Neural crest cell (in vitro differentiated cells): ENCODE data around the gene APOC4. TPM values are rescaled to one million over a fixed set of nuclear protein-coding genes. Genes with fewer than 3 reads are reported as not detected.

Experiments
- DNase-seq: peaks from one replicate; pipeline ENCODE4 v3.0.0; 2021; ENCODE audit warnings: low read depth, mixed read lengths, low spot score
- H3K27ac Mint-ChIP-seq: one replicate; pipeline ENCODE4 v1.8.0; 2021; ENCODE audit warnings: mild to moderate bottlenecking, mixed read lengths; ENCODE audit not compliant: unreplicated experiment
- H3K27me3 Mint-ChIP-seq: 2 replicates; pipeline ENCODE4 v1.8.0; 2021; ENCODE audit warnings: low read depth, mild to moderate bottlenecking, mixed read lengths
- H3K36me3 Mint-ChIP-seq: 2 replicates; pipeline ENCODE4 v1.8.0; 2021; ENCODE audit warnings: low read depth, mild to moderate bottlenecking, mixed read lengths
- H3K4me1 Mint-ChIP-seq: 2 replicates; pipeline ENCODE4 v1.8.0; 2021; ENCODE audit warnings: mixed read lengths
- H3K4me3 Mint-ChIP-seq: one replicate; pipeline ENCODE4 v1.8.0; 2021; ENCODE audit warnings: mild to moderate bottlenecking, mixed read lengths
- H3K9me3 Mint-ChIP-seq: 2 replicates; pipeline ENCODE4 v1.8.0; 2021; ENCODE audit warnings: mixed read lengths
- CTCF ChIP-seq: fragments of 200-600 bp; sonication (generic); conservative IDR thresholded peaks from 2 replicates; pipeline ENCODE4 v1.5.0; 2021; ENCODE audit warnings: antibody characterized with exemption, mild to moderate bottlenecking
- total RNA-seq: library from RNA; stranded (reverse); gene quantifications from 2 replicates; pipeline ENCODE4 v1.2.1, GENCODE V29; 2021

APOC4 gene
- total RNA-seq, 1 donor from 2014 or later: not detected

GRCh38 chr19:44948237-44948636 is 6.2 kb downstream of the APOC4 start:
- Mint-ChIP-seq H3K4me3 (no peak overlapping the region), H3K27me3 (no peaks in the 10 kb centered on the region), H3K36me3 (no peaks in the 10 kb centered on the region), H3K9me3 (no peaks in the 10 kb centered on the region), H3K4me1 (peaks cover 9% of the 10 kb centered on the region), H3K27ac (no peak overlapping the region)
- no peak for TF ChIP-seq CTCF
- no peak for DNase-seq

- no peak for DNase-seq
- H3K27ac Mint-ChIP-seq: no peak overlapping the region
- no peaks in the 10 kb centered on the region for H3K27me3 Mint-ChIP-seq
- TF ChIP-seq CTCF: no peak
- no peak overlapping the region for H3K4me3 Mint-ChIP-seq
- no peaks in the 10 kb centered on the region for H3K36me3 Mint-ChIP-seq
- H3K4me1 Mint-ChIP-seq: peaks cover 10% of the 10 kb centered on the region
- H3K9me3 Mint-ChIP-seq: no peaks in the 10 kb centered on the region
Observed at GRCh38 chr19:44948763-44949374, 6.8 kb downstream of the APOC4 start.

GRCh38 chr19:44949550-44949949 is 7.5 kb downstream of the APOC4 start:
- DNase-seq: no peak
- Mint-ChIP-seq H3K9me3 (no peaks in the 10 kb centered on the region), H3K4me1 (peaks cover 13% of the 10 kb centered on the region), H3K4me3 (no peak overlapping the region), H3K36me3 (no peaks in the 10 kb centered on the region), H3K27ac (no peak overlapping the region), H3K27me3 (no peaks in the 10 kb centered on the region)
- TF ChIP-seq CTCF: no peak

- peak; percentile 64 for DNase-seq
- Mint-ChIP-seq H3K4me3 (peak overlapping the region; percentile 76), H3K27me3 (peaks cover 2% of the 10 kb centered on the region)
Observed at GRCh38 chr19:44951179-44952159, 9.4 kb downstream of the APOC4 start.

GRCh38 chr19:44954278-44954648 is 12.2 kb downstream of the APOC4 start:
- peaks cover 2% of the 10 kb centered on the region for H3K27me3 Mint-ChIP-seq
- H3K27ac Mint-ChIP-seq: peak overlapping the region; percentile 100
- H3K4me1 Mint-ChIP-seq: peaks cover 41% of the 10 kb centered on the region
- TF ChIP-seq CTCF: no peak
- H3K36me3 Mint-ChIP-seq: no peaks in the 10 kb centered on the region
- H3K9me3 Mint-ChIP-seq: no peaks in the 10 kb centered on the region
- peak overlapping the region; percentile 97 for H3K4me3 Mint-ChIP-seq
- DNase-seq: no peak

More at GRCh38 chr19:44951179-44952159, 9.4 kb downstream of the APOC4 start:
- peak overlapping the region; percentile 43 for H3K27ac Mint-ChIP-seq
- H3K9me3 Mint-ChIP-seq: no peaks in the 10 kb centered on the region
- H3K36me3 Mint-ChIP-seq: no peaks in the 10 kb centered on the region
- peaks cover 29% of the 10 kb centered on the region for H3K4me1 Mint-ChIP-seq
- TF ChIP-seq CTCF: peak; percentile 92
